LHCN-M2 (cell line): ENCODE data around the gene DNAJC4. TPM values are rescaled to one million over a fixed set of nuclear protein-coding genes. Genes with fewer than 3 reads are reported as not detected.
A peak's percentile ranks its signal among the peaks of the same experiment; 100 is the strongest.

Source experiments
- DNase-seq: peaks from one replicate; pipeline ENCODE4 v3.0.0-alpha.2; 2012; ENCODE audit warnings: low read depth
- total RNA-seq: library from RNA; depleted of rRNA; stranded (reverse); fragments of >200 nt; gene quantifications from 2 replicates; pipeline ENCODE4 v1.2.3, GENCODE V29; 2014

The DNAJC4 gene
- total RNA-seq, 1 experiment from 2014 or later, result 4.4 TPM

- no peak for DNase-seq
These were observed 28.0 kb downstream of the DNAJC4 start for GRCh38 chr11:64258356-64258755.

- DNase-seq, result no peak
These were observed 28.7 kb downstream of the DNAJC4 start for GRCh38 chr11:64258946-64259532.

- peak; percentile 17 for DNase-seq
These were observed 29.3 kb downstream of the DNAJC4 start for GRCh38 chr11:64259533-64260067.

GRCh38 chr11:64260147-64260708, 29.9 kb downstream of the DNAJC4 start:
- DNase-seq, result no peak

GRCh38 chr11:64261556-64262080, 31.3 kb downstream of the DNAJC4 start:
- DNase-seq, result no peak

- no peak for DNase-seq
These were observed 32.1 kb downstream of the DNAJC4 start for GRCh38 chr11:64262271-64263002.

GRCh38 chr11:64263021-64263946, 32.9 kb downstream of the DNAJC4 start:
- peak; percentile 54 for DNase-seq

- DNase-seq, result no peak
These were observed 33.6 kb downstream of the DNAJC4 start for GRCh38 chr11:64263947-64264317.

GRCh38 chr11:64264371-64264852, 34.1 kb downstream of the DNAJC4 start:
- DNase-seq, result no peak

- DNase-seq, result no peak
These were observed 35.1 kb downstream of the DNAJC4 start for GRCh38 chr11:64265176-64266160.

- DNase-seq, result peak; percentile 43
These were observed 36.0 kb downstream of the DNAJC4 start for GRCh38 chr11:64266339-64266738.

- peak; percentile 17 for DNase-seq
These were observed 37.0 kb downstream of the DNAJC4 start for GRCh38 chr11:64267207-64267945.

- peak; percentile 30 for DNase-seq
These were observed 37.9 kb downstream of the DNAJC4 start for GRCh38 chr11:64268025-64268892.

- DNase-seq, result peak; percentile 59
These were observed 38.7 kb downstream of the DNAJC4 start for GRCh38 chr11:64268893-64269539.

- peak; percentile 100 for DNase-seq
These were observed 39.3 kb downstream of the DNAJC4 start for GRCh38 chr11:64269540-64270220.

- DNase-seq, result no peak
These were observed 44.9 kb downstream of the DNAJC4 start for GRCh38 chr11:64275031-64275800.
